Stimulated activated CD8-positive, alpha-beta memory T cell treated with anti-CD3 and anti-CD28 coated beads, Interleukin-15, amount 100 ng/mL, for 24 hours (primary cell): Measurements from ENCODE around the gene MYO1H.
"Not testable (repeated sequence)": the region's sequence is repeated elsewhere in the genome, so short reads cannot be mapped to it uniquely, and the experiment has no call there.

Experiments
- DNase-seq: peaks from one replicate; pipeline ENCODE4 v3.0.0-alpha.2; 2020; ENCODE audit warnings: low read depth

The MYO1H gene

DNA sequence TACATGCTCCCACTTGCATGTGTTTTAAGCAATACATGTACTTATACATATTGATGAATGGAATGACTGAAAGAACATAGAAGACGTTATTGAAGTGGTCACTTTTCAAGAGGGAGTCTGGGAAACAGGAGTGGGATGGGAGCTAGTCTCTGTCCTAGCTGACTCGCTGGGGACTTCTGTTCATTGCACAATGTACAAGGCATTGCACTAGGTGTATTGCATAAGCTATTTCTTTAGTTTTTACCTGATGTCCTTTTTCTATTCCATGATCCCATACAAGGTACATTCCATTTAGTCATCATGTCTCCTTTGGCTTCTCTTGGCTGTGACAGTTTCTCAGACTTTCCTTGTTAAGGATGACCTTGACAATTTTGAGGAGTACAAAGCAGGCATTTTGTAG is 4.0 kb upstream of the MYO1H start:
- no peak for DNase-seq

DNA sequence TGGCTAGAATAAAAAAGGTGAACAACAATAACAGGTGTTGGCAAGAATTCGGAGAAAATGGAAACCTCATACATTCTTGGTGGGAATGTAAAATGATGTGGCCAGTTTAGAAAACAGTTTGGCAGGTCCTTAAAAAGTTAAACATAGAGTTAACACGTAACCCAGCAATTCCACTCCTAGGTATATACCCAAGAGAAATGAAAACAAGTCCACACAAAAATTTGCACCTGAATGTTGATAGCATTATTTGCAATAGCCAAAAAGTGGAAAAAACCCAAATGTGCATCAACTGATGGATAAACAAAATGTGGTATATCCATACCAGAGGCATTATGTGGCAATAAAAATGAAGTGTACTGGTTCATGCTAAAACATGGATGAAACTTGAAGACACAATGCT is 2.3 kb upstream of the MYO1H start:
- DNase-seq = no peak

DNA sequence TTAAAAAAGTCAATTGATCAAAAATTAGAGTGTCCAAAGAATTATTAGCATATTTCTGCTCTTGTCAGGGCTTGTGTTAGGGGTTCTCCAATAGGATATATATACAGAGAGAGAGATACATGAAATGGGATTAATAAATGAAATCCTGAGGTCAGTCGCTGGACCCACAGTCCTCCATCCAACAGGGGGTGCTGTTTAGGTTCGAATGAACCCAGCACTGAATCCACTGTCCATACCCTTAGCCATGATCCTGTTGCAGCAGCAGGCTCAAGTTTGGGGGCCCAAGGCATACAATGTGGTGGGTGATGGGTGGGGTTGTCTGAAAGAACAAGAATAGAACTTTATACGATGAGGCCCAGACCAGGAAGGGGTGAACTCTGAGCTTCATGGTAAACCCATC is 780 bp upstream of the MYO1H start:
- DNase-seq = no peak

DNA sequence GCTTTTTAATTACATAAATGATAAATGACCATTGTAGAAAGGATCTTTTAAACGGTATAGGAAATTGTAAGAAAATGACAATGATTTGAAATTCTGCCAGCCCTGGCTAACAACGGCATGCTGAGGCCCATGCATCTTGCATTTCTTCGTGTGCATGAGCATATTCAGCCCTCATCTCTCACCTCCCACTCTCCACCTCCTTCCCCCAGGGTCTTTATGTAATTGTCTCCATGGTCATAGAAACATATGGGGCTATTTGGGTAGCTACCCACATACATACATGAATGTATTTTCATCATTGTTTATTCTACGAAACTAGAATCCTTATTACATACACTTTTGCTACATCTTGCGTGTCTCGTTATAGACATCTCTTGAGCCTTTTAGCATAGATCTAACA is 4.5 kb downstream of the MYO1H start:
- no peak for DNase-seq

DNA sequence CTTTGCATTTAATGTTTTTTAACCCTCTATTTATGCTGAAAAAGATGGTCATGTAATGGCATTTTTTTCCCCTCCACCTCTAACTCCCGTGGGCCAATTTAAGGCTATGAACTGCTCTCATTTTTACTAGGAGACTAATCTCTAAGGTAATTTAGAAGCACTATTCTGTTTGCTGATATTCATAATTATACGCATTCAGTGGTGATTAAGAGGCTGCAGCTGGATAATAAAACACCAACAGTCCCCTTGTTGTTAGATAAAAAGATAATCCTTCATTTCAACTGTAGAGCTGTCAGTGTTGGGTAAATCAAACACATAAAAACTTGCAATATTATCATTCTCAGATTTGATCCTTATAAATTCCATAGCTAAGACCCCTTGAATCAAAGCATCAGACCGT is 8.9 kb downstream of the MYO1H start:
- no peak for DNase-seq

DNA sequence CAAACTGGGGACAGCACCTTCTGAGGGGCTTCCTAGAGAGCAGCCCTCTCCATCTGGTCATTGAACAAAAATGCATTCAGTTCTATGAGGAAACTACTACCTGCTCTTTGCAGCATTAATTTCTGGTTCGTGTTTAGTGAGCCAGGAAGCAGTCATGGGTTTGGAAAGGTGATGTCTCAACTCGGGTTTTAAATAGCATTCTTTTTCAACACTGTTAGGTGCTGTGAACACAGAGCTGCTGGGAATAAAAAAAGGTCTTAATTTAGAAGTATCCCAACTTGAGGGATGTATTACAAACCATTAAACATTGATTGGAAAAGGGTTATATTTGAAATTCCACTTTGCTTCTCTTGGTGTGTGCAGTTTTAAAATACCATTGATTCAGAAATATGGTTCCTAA is 9.3 kb downstream of the MYO1H start:
- DNase-seq = no peak

DNA sequence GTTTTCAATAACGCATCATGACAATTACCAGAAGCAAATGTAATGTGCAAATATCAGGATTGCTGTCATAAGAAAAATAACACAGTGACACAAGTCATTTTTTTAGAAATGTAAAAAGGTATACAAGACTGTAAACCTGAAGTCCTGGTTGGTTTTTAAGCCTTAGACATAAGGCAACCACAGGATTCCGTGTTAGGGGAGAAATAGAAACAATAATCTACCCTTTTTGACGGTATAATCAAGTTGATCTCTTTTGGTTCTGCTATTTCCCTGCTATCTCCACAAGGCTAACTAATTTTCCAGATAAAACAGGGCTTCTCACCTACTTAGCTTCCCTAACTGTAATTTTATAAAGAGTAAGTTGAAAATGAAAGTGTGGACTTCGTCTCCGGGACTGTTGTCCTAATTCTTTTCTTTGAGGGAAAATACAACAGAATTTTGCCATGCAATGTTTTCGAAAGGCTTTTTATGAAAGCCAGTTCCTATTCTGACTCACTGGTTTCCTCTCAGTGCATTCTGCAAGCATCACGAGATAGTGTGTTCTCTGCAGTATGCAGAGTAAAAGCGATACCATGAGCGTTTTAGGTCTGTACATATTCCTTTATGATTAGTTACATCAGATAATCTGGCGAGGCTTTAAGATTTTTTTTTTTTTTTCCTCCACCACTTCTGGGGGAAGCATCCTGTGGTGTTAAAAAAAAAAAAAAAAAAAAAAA is 10.6 kb downstream of the MYO1H start:
- DNase-seq = no peak

DNA sequence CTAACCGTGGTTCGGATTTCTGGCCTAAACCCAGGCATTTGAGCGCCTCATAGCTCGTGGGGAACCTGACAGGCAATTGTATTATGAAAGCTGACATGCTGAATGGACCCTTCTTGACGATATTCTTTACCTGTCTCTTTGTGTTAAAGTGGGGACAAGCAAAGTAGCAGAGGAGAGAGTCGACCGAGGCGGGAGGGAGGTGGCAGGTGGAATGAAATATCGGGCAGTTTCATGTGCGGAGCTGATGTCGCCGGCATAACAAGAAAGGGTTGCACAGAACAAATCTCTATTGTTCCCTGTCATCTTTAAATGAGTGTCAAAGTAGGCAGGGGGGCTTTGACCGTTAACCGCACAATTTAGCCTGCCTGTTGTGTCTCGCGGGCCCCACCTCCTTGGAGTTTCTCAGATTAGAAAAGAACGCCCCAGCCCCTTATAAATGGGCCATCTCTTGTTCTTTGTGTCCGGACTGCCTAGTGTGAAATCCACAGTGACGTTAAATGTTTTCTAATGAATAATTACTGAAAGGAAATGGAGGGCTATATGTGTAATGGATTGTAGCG is 11.5 kb downstream of the MYO1H start:
- DNase-seq = no peak

DNA sequence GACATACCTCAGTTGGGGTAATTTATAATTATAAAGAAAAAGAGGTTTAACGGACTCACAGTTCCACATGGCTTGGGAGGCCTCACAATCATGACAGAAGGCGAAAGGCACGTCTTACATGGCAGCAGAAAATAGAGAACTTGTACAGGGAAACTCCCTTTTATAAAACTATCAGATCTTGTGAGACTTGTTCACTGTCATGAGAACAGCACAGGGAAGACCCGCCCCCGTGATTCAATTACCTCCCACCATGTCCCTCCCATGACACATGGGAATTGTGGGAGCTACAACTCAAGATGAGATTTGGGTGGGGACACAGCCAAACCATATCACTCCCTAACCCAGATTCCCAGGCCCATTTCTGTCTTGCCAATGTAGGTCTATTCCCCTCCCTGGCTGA is 22.1 kb downstream of the MYO1H start:
- DNase-seq = no peak

DNA sequence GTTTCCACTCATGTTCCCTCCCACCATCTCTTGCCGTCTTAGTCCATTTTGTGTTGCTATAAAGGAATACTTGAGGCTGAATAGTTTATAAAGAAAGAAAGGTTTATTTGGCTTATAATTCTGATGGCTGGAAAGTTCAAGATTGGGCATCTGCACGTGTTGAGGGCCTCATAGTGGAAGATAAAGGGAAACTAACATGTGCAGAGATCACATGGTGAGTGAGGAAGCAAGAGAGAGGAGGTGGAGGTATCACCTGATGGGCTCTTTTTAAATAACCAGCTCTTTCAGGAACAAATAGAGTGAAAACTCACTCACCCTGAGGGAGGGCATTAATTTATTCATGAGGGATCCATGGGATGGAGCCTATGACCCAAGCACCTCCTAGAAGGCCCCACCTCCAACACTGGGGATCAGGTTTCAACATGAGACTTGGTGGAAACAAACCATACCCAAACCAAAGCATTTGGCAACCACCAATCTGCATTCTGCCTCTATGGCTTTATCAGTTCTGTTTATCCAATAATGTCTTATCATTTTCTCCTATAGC is 29.5 kb downstream of the MYO1H start:
- no peak for DNase-seq

DNA sequence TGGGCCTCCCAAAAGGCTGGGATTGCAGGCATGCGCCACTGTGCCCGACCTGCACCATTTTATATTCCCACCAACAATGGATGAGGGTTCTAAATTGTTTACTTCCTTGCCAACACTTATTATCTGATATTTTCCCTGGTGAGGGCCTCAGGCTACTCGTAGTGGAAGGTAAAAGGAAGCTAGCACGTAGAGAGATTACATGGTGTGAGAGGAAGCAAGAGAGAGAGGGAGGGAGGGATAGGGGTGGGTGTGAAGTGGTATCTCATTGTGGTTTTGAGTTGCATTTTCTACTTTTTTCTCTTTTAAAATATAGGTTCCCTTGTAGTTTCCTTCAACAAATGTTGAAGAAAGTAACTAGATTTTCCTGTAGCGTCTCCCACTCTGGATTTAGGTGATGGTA is 30.9 kb downstream of the MYO1H start:
- no peak for DNase-seq

DNA sequence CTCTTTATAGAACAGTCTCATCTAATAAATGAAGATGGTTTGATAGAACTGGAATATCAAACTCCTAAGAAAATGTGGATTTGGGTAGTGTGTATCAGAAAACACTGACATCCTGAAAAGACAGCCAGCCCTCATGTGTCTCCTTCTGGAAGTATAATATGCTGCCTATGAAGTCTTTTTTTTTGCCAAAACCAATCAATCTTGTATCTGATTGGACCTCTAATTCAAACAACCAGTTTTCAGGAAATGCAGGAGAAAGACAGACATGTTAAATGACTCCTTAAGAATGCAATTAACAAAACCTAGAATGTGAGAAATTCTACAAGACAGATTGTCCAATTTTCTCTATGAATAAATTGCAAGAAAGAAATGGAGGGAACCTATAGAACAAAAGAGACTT is 34.3 kb downstream of the MYO1H start:
- no peak for DNase-seq

DNA sequence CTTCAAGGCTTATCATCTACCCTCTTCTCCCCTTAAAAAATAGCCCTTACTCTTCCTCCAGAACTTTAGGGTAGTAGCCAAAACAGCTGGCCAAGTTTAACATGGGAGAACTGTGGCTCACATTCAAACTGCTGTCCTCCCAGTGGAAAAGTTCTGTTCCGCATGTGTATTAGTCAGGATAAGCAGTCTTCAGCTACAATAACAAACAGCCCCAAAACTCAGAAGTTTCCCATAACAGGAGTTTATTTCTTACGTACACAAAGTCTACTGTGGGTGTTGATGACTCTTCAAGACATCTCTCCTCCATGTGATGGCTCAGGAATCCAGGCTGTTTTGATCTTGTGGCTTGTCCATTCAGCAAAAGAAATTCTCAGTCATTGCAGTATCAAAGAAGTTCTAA is 35.5 kb downstream of the MYO1H start:
- no peak for DNase-seq

DNA sequence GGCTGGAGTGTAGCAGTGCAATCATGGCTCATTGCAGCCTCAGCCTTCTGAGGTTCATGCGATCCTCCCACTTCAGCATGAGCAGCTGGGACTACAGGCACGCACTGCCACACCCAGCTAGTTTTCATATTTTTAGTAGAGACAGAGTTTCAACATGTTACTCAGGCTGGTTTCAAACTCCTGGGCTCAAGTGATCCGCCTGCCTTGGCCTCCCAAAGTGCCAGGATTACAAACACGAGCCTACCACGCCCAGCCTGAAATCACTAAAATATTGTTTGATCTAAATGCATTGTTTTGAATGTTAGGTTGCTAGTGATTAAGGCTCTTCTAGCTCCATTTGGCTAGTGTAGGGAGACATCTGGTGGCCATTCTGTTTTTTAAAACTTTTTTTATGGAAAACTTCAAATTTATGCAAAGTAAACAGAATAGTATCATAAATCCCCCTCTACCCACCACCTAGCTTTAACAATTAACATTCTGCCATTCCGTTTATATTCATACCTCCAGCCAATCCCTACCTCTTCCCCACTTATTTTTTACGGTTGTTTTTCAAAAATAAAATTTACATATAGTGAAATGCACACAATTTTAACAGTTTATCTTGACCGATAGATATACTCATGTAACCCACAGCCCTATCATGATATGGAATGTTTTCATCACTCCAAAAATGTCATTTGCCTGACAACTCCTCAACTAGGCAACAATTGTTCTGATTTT is 37.8 kb downstream of the MYO1H start:
- DNase-seq = no peak

DNA sequence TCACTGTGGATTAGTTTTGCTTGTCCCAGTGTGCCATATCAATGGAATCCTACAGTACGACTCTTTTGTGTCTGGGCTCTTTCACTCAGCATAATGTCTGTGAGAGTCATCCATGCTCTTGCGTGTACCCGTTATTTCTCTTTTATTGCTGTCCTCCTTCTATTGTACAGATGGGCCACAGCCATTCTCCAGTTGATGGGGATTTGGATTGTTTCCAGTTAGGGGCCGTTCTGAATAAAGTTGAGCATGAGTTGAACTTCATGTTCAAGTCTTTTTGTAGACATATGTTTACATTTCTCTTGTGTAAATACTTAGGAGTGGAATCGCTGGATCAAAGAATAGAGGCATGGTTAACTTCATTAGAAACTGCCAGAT is 38.3 kb downstream of the MYO1H start:
- DNase-seq = no peak

DNA sequence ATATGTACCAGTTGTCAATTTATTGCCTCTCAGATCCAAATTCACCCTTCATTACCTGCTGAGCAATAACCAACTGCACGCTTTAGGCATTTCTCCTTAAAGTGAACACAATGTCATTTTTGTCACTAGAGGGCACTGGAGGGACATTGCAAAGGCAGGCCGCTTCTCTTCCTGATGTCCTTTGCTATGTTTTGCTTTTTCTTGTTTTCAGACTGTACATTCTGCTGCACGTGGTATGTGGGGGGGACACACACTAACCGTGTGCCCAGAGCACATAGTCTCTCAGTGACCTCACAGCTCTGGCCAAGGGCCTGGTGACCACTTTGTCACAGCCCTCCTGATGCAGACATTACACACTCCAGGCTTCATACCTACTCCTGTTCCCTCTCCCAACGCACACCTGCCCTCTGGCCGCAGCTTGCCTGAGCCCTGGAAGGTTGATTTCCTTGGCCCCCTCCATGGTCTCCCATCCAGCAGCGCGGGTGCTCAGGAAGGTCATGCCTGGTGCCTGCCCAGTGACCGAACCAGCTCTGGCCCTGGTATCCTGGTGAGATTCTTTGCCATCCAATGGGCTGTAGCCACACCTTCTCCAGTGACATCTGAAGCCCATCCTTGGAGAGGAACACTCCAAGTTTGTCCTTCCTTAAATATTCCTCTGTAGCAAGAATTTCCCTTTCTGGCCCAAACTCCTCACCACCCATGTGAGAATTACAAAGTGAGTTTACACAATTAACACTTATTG is 39.9 kb downstream of the MYO1H start:
- no peak for DNase-seq

DNA sequence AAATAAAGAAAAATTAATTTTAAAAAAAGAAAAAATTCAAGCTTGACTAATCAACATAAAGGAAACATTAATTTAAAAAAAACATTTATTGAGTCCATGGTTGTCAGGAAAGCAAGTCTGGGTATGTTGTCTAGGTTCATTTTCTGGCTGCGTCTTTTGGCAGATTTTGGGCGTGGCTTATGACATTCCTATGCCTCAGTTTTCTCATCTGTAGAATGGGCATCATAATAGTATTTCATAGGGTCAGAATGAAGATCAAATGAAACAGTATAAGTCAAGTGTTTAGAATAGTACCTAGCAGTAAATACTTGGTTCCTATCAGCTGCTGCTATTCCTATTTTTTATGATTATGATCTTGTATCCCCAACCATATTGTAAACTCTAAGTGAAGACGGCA is 40.5 kb downstream of the MYO1H start:
- no peak for DNase-seq

DNA sequence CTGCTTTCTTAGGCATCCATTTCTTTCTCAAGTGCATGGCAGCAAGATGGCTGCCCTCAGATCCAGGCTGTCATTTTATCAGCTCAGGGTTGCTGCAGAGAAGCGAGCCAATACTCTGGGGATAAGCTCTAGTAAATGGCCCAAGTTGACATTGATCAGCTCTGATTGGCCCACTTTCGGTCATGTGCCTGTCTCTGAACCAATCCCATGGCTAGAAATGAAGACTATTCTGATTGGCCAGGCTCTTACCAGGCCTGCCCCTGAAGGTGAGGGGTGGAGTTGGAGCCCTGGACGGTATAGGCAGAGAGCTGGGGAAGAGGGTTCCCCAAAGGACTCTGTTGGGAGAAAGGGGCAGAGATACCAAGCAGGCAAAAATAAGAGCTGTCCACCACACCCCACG is 41.4 kb downstream of the MYO1H start:
- no peak for DNase-seq

DNA sequence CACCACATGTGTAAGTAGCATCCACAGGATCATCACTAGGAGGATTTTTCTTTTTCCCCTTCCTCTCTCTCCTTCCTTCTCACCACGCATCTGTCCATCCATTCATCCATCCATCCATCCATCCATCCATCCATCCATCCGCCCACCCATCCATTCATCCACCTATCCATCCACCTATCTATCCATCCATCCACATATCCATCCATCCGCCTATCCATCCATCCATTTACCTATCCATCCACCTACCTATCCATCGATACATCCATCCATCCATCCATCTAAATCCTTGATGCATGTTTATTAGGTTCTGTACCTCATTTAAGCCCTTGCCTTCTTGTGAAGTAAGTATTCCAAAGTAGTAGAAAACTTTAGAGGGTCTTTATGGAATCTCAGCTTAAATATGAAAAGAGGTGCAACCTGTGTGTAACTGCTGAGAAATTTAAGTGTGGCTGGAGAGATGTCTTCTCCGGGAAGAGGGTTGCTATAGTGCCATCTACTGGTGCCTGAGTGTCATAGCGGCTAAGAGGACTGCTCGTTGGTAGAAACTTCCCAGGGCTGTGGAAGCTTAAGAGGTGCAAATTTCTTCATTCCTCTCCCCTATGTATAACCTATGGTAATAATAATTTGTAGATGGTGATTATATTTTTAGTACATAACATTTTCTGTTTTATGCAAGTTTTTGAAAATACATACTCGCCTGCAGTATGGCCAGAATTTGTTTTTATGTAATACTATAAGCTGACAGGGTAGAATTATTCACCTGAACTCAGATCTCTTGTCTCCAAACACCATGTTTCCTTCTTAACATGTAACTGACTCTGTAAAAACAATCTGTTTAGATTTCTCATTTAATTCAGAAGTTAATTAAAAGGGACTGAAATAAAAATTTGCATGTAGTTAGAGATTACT is 46.0 kb downstream of the MYO1H start:
- no peak for DNase-seq

DNA sequence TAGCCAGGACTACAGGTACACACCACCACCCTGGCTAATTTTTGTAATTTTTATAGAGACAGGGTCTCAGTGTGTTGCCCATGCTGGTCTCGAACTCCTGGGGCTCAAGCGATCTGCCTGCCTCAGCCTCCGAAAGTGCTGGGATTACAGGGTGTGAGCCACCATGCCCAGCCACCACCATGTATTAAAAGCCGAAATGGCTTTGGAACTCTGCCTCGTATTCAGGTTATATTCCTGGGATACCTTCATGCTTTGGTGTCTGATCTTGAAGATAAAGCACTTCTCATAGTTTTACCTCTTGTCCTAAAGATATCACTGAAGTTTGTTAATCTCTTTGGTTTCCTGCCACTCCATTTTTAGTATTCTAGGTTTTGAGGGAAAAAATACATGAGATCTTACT is 47.2 kb downstream of the MYO1H start:
- no peak for DNase-seq

DNA sequence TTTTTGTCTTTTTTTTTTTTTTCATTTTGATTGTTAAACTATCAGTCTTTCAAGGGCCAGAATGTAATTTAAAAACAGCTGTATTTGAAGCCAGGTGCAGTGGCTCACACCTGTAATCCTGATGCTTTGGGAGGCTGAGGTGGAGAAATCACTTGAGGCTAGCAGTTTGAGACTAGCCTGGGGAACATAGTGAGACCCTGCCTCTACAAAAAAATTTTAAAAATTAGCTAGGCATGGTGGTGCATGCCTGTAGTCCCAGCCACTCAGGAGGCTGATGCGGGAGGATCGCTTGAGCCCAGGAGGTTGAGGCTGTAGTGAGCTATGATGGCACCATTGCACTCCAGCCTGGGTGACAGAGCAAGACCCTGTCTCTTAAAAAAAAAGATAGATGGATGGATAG is 57.1 kb downstream of the MYO1H start:
- DNase-seq = not testable (repeated sequence)

DNA sequence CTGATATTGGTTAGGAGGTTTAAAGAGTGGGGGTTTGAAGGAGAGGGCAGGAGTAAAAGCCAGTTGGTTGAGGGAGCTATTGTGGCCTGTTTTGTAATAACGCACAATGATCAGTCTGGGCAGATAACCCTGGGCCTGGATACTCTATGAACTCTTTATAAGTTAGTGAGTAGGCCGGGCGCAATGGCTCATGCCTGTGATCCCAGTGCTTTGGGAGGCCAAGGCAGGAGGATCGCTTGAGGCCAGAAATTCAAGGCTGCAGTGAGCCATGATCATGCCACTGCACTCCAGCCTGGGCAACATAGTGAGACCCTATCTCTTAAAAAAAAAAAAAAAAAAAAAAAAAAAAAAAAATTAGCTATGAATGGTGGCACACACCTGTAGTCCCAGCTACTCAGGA is 58.4 kb downstream of the MYO1H start:
- not testable (repeated sequence) for DNase-seq
